K562 (cell line): Measurements from ENCODE around the gene ATAD5. TPM values are rescaled to one million over a fixed set of nuclear protein-coding genes. Genes with fewer than 3 reads are reported as not detected.

ENCODE experiments used
- CHCHD3 ChIP-seq: fragments of 250-450 bp; sonication (Bioruptor Pico); IDR thresholded peaks from 2 replicates; pipeline ENCODE4 v2.1.2; 2022; ENCODE audit warnings: mild to moderate bottlenecking
- DDX20 ChIP-seq: fragments of 450-650 bp; IDR thresholded peaks from 2 replicates; pipeline ENCODE4 v1.6.1; 2016; ENCODE audit warnings: missing genetic modification characterization, low read depth, mild to moderate bottlenecking, missing compliant biosample characterization, moderate library complexity
- FOXM1 ChIP-seq, 2 experiments: fragments of 450-650 bp in 1 of 2; sonication (generic) in 1 of 2; formaldehyde crosslinking in 1 of 2; IDR thresholded peaks; 2 replicates each; pipeline versions ENCODE4 v1.6.1 to v1.9.0; 2017 to 2022; ENCODE audit warnings: low read depth in 2 of 2, mild to moderate bottlenecking in 2 of 2, missing genetic modification reagents in 1 of 2, moderate library complexity in 1 of 2
- HMG20B ChIP-seq: fragments of 250-450 bp; sonication (Bioruptor Pico); IDR thresholded peaks from 2 replicates; pipeline ENCODE4 v1.5.0; 2021; ENCODE audit warnings: mild to moderate bottlenecking
- JUNB ChIP-seq: fragments of 450-650 bp; formaldehyde crosslinking; conservative IDR thresholded peaks from 2 replicates; pipeline ENCODE4 v1.4.0; 2020; ENCODE audit warnings: mild to moderate bottlenecking
- KDM2B ChIP-seq: fragments of 250-450 bp; sonication (Bioruptor Pico); IDR thresholded peaks from 2 replicates; pipeline ENCODE4 v1.8.0; 2021; ENCODE audit warnings: mild to moderate bottlenecking, moderate library complexity
- MED1 ChIP-seq: sonication (generic); formaldehyde crosslinking; IDR thresholded peaks from 2 replicates; pipeline ENCODE4 v1.8.1; 2023; ENCODE audit warnings: missing genetic modification reagents, borderline replicate concordance
- MTA1 ChIP-seq: fragments of 450-650 bp; IDR thresholded peaks from 2 replicates; pipeline ENCODE4 v1.6.1; 2017; ENCODE audit warnings: borderline replicate concordance
- NFRKB ChIP-seq: fragments of 450-650 bp; IDR thresholded peaks from 2 replicates; pipeline ENCODE4 v1.6.1; 2016; ENCODE audit warnings: low read depth
- RBM34 ChIP-seq: fragments of 200-400 bp; formaldehyde crosslinking; IDR thresholded peaks from 2 replicates; pipeline ENCODE4 v1.6.1; 2018; ENCODE audit warnings: low read length, borderline replicate concordance; ENCODE audit not compliant: insufficient read depth
- SMARCC2 ChIP-seq: fragments of 450-650 bp; IDR thresholded peaks from 2 replicates; pipeline ENCODE4 v1.6.1; 2017; ENCODE audit warnings: antibody characterized with exemption, moderate library complexity, mild to moderate bottlenecking, low read depth
- TBP ChIP-seq: optimal IDR thresholded peaks from 2 replicates; pipeline ENCODE3; 2011; ENCODE audit warnings: low read depth, low read length, improper control_type of control experiment
- ZC3H11A ChIP-seq: IDR thresholded peaks from 2 replicates; pipeline ENCODE4 v1.6.1; 2012; ENCODE audit warnings: low read depth, low read length, improper control_type of control experiment
- ZFP1 ChIP-seq: fragments of 450-650 bp; formaldehyde crosslinking; IDR thresholded peaks from 2 replicates; pipeline ENCODE4 v1.4.0; 2020; ENCODE audit warnings: mild to moderate bottlenecking, mixed read lengths
- ZKSCAN3 ChIP-seq: fragments of 250-450 bp; sonication (Bioruptor Pico); IDR thresholded peaks from 2 replicates; pipeline ENCODE4 v1.4.0; 2020
- ZNF3 ChIP-seq: fragments of 250-450 bp; sonication (Bioruptor Pico); IDR thresholded peaks from 2 replicates; pipeline ENCODE4 v1.5.0; 2021; ENCODE audit warnings: mild to moderate bottlenecking, moderate library complexity
- polyA plus RNA-seq, 8 experiments: library from polyadenylated mRNA; depleted of rRNA in 4 of 8; stranded (reverse) in 5 of 8; unstranded in 3 of 8; fragments of >200 nt; fragmentation: Nextera tagmentation in 2 of 8; fragmentation: Illumina TruSeq in 1 of 8; extraction: Ambion mirVana in 2 of 8; extraction: Trizol in 1 of 8; gene quantifications; 2 replicates each; pipeline versions ENCODE4 v1.2.1 to v1.2.3, GENCODE V29; 2011 to 2014; ENCODE audit warnings: inconsistent platforms in 1 of 8, missing spikeins in 1 of 8
- total RNA-seq, 7 experiments: library from RNA; depleted of rRNA in 6 of 7; stranded (reverse); fragments of >200 nt in 6 of 7; fragmentation: Illumina TruSeq in 2 of 7; extraction: Trizol in 2 of 7; gene quantifications; 2 replicates each; pipeline versions ENCODE4 v1.2.1 to v1.2.3, GENCODE V29; 2011 to 2021; ENCODE audit warnings: low replicate concordance in 1 of 7
- TF ChIP-seq, protein P1 (sequence below): fragments of 450-650 bp; formaldehyde crosslinking; IDR thresholded peaks from 2 replicates; pipeline ENCODE4 v1.4.0; 2020; ENCODE audit warnings: mild to moderate bottlenecking
- TF ChIP-seq, protein P2 (sequence below), 2 experiments: fragments of 450-650 bp; formaldehyde crosslinking in 1 of 2; IDR thresholded peaks; 2 replicates each; pipeline versions ENCODE4 v1.4.0 to v1.6.1; 2014 to 2020; ENCODE audit warnings: mild to moderate bottlenecking in 2 of 2, borderline replicate concordance in 1 of 2, low read depth in 1 of 2
- TF ChIP-seq, protein P3 (sequence below): sonication (generic); formaldehyde crosslinking; IDR thresholded peaks from 2 replicates; pipeline ENCODE4 v1.9.0; 2022; ENCODE audit warnings: mild to moderate bottlenecking, missing genetic modification reagents

The ATAD5 gene
- total and polyA plus RNA-seq, 9 of the 15 experiments (the other 6 are each of a cell fraction or from before 2014, with no cell fraction given), result 4.6 to 25.6 (median 19.5) TPM

DNA sequence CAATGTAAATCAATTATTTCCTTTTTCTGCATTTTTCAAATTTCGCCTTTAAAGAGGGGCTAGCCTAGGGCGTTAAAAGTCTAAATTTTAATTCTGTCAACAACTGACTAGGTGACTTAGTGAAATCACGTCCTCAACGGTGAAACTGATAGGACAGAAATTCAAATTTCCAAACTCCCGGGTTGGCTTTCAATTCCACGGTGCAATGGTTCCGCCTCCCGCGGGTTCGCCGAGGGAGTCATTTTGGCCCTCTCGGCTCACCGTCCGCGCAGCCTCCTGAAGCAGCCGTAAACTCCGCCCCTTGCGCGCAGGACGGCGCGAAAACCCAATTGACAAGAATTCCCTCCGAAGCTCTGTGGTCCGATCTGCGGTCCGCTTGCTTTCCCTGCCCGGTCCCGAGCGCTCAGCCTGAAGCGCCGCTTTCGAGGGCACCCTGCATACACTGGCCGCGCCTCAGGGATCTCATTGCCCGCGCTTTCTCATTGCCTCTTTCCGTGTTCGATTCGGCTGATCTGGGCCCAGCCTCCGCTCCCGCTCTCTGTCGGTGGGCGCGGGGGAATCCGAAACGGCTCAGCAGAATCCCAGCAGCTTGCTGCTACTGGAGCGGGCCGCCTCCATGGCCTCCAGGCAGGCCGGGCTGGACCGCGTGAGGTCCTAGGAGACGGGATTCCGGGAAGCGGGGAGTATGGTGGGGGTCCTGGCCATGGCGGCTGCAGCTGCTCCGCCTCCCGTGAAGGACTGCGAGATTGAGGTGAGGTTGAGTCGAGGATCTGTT, at the start of gene ATAD5 (continued):
- TF ChIP-seq, protein P1, sequence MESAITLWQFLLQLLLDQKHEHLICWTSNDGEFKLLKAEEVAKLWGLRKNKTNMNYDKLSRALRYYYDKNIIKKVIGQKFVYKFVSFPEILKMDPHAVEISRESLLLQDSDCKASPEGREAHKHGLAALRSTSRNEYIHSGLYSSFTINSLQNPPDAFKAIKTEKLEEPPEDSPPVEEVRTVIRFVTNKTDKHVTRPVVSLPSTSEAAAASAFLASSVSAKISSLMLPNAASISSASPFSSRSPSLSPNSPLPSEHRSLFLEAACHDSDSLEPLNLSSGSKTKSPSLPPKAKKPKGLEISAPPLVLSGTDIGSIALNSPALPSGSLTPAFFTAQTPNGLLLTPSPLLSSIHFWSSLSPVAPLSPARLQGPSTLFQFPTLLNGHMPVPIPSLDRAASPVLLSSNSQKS (CRISPR knock-in tag), result no peak
- no peak for TF ChIP-seq ZKSCAN3 (CRISPR knock-in tag)
- TF ChIP-seq, protein P2, sequence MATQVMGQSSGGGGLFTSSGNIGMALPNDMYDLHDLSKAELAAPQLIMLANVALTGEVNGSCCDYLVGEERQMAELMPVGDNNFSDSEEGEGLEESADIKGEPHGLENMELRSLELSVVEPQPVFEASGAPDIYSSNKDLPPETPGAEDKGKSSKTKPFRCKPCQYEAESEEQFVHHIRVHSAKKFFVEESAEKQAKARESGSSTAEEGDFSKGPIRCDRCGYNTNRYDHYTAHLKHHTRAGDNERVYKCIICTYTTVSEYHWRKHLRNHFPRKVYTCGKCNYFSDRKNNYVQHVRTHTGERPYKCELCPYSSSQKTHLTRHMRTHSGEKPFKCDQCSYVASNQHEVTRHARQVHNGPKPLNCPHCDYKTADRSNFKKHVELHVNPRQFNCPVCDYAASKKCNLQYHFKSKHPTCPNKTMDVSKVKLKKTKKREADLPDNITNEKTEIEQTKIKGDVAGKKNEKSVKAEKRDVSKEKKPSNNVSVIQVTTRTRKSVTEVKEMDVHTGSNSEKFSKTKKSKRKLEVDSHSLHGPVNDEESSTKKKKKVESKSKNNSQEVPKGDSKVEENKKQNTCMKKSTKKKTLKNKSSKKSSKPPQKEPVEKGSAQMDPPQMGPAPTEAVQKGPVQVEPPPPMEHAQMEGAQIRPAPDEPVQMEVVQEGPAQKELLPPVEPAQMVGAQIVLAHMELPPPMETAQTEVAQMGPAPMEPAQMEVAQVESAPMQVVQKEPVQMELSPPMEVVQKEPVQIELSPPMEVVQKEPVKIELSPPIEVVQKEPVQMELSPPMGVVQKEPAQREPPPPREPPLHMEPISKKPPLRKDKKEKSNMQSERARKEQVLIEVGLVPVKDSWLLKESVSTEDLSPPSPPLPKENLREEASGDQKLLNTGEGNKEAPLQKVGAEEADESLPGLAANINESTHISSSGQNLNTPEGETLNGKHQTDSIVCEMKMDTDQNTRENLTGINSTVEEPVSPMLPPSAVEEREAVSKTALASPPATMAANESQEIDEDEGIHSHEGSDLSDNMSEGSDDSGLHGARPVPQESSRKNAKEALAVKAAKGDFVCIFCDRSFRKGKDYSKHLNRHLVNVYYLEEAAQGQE (IDR thresholded peaks at IDR 0.05; ENCODE audit: borderline replicate concordance), result no peak
- TF ChIP-seq, protein P2 (CRISPR knock-in tag; IDR thresholded peaks at IDR 0.05; ENCODE audit: low read depth), result no peak
- no peak for TF ChIP-seq KDM2B (CRISPR knock-in tag)
- no peak for TF ChIP-seq ZNF3 (CRISPR knock-in tag)
- TF ChIP-seq, protein P3, sequence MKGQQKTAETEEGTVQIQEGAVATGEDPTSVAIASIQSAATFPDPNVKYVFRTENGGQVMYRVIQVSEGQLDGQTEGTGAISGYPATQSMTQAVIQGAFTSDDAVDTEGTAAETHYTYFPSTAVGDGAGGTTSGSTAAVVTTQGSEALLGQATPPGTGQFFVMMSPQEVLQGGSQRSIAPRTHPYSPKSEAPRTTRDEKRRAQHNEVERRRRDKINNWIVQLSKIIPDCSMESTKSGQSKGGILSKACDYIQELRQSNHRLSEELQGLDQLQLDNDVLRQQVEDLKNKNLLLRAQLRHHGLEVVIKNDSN (CRISPR knock-in tag), result 0 out of 2 replicates have a peak, but pooled peaks have one; percentile 8
- TF ChIP-seq ZFP1 (CRISPR knock-in tag), result no peak
- TF ChIP-seq MTA1, result no peak
- no peak for TF ChIP-seq RBM34
- 0 out of 2 replicates have a peak, but pooled peaks have one; percentile 63 for TF ChIP-seq NFRKB
- TF ChIP-seq MED1 (CRISPR knock-in tag), result no peak
- TF ChIP-seq HMG20B (CRISPR knock-in tag), result no peak
- no peak for TF ChIP-seq ZC3H11A
- no peak for TF ChIP-seq JUNB (CRISPR knock-in tag)
- TF ChIP-seq DDX20, result no peak
- peak; percentile 85 for TF ChIP-seq FOXM1 (IDR thresholded peaks at IDR 0.05; ENCODE audit: low read depth)
- TF ChIP-seq FOXM1 (CRISPR knock-in tag; IDR thresholded peaks at IDR 0.05; ENCODE audit: low read depth), result no peak
- no peak for TF ChIP-seq SMARCC2
- no peak for TF ChIP-seq CHCHD3 (CRISPR knock-in tag)
- TF ChIP-seq TBP, result peak; percentile 76
